Spleen (tissue), 7 donors: ENCODE data around the gene ZNF540.

ENCODE experiments used
- CTCF ChIP-seq, 11 experiments: fragments of 200-600 bp in 7 of 11; fragments of 450-650 bp in 4 of 11; sonication (generic) in 4 of 11; IDR thresholded peaks in 8 of 11; conservative IDR thresholded peaks in 3 of 11; 1 replicate in 7 of 11; 2 replicates in 4 of 11; pipeline versions ENCODE4 v1.4.0 to v1.8.0; 2016 to 2021; ENCODE audit warnings: antibody characterized with exemption in 11 of 11, inconsistent platforms in 4 of 11, mild to moderate bottlenecking in 1 of 11
- POLR2A ChIP-seq, 3 donors: fragments of 450-650 bp; IDR thresholded peaks; one replicate each; pipeline ENCODE4 v1.5.1; 2017; ENCODE audit warnings: antibody characterized with exemption in 3 of 3, mild to moderate bottlenecking in 1 of 3
- POLR2AphosphoS5 ChIP-seq, 3 donors: sonication (generic); formaldehyde crosslinking; IDR thresholded peaks; one replicate each; pipeline ENCODE4 v1.5.1; 2017; ENCODE audit warnings: antibody characterized with exemption in 3 of 3
- donor health status: DM: no; HTN: no; CAD: no; lungs with moderate emphysema.
- donor health status: DM: no; HTN: no; CAD: no.
- donor health status: DM: no; HTN: no; CAD: no.

- no peak for TF ChIP-seq CTCF (IDR thresholded peaks at IDR 0.05 in 8 of 11, conservative IDR thresholded peaks at IDR 0.05 in 3 of 11)
- no peak for TF ChIP-seq POLR2A (IDR thresholded peaks at IDR 0.05)
- no peak for TF ChIP-seq POLR2AphosphoS5 (IDR thresholded peaks at IDR 0.05)
Measured at GRCh38 chr19:37563518-37563917, 31.2 kb upstream of the ZNF540 start.
